ENCODE data around the gene ZNF502.

- TF ChIP-seq ZNF792 (tag by site-specific recombination; IDR thresholded peaks at IDR 0.05) (no peak), PRDM1 (tag by site-specific recombination; IDR thresholded peaks at IDR 0.05) (peak; percentile 32; the same call in 1 of the 2 replicates), ZNF510 (tag by site-specific recombination; IDR thresholded peaks at IDR 0.05; ENCODE audit: insufficient replicate concordance) (no peak), ZNF121 (tag by site-specific recombination; IDR thresholded peaks at IDR 0.05) (no peak), OSR2 (tag by site-specific recombination; IDR thresholded peaks at IDR 0.05) (no peak), OVOL3 (tag by site-specific recombination; IDR thresholded peaks at IDR 0.05) (no peak), INSM2 (tag by site-specific recombination; IDR thresholded peaks at IDR 0.05) (no peak), ATF2 (tag by site-specific recombination; IDR thresholded peaks at IDR 0.05; ENCODE audit: low read depth) (no peak)
- TF ChIP-seq, protein P1, sequence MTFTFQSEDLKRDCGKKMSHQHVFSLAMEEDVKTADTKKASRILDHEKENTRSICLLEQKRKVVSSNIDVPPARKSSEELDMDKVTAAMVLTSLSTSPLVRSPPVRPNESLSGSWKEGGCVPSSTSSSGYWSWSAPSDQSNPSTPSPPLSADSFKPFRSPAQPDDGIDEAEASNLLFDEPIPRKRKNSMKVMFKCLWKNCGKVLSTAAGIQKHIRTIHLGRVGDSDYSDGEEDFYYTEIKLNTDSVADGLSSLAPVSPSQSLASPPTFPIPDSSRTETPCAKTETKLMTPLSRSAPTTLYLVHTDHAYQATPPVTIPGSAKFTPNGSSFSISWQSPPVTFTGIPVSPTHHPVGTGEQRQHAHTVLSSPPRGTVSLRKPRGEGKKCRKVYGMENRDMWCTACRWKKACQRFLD (tag by site-specific recombination; IDR thresholded peaks at IDR 0.05): no peak
- TF ChIP-seq, protein P2, sequence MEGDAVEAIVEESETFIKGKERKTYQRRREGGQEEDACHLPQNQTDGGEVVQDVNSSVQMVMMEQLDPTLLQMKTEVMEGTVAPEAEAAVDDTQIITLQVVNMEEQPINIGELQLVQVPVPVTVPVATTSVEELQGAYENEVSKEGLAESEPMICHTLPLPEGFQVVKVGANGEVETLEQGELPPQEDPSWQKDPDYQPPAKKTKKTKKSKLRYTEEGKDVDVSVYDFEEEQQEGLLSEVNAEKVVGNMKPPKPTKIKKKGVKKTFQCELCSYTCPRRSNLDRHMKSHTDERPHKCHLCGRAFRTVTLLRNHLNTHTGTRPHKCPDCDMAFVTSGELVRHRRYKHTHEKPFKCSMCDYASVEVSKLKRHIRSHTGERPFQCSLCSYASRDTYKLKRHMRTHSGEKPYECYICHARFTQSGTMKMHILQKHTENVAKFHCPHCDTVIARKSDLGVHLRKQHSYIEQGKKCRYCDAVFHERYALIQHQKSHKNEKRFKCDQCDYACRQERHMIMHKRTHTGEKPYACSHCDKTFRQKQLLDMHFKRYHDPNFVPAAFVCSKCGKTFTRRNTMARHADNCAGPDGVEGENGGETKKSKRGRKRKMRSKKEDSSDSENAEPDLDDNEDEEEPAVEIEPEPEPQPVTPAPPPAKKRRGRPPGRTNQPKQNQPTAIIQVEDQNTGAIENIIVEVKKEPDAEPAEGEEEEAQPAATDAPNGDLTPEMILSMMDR (tag by site-specific recombination; IDR thresholded peaks at IDR 0.05): no peak
- TF ChIP-seq, protein P3, sequence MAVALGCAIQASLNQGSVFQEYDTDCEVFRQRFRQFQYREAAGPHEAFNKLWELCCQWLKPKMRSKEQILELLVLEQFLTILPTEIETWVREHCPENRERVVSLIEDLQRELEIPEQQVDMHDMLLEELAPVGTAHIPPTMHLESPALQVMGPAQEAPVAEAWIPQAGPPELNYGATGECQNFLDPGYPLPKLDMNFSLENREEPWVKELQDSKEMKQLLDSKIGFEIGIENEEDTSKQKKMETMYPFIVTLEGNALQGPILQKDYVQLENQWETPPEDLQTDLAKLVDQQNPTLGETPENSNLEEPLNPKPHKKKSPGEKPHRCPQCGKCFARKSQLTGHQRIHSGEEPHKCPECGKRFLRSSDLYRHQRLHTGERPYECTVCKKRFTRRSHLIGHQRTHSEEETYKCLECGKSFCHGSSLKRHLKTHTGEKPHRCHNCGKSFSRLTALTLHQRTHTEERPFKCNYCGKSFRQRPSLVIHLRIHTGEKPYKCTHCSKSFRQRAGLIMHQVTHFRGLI (tag by site-specific recombination; IDR thresholded peaks at IDR 0.05): no peak
Observed at GRCh38 chr3:44762170-44762677, 49.8 kb downstream of the ZNF502 start.
